ENCODE data around the gene HTR6. TPM values are rescaled to one million over a fixed set of nuclear protein-coding genes. Genes with fewer than 3 reads are reported as not detected.

The HTR6 gene
- total and polyA plus RNA-seq, 3 donors from 2014 or later, result 0.21 to 0.68 (median 0.55) TPM

DNA sequence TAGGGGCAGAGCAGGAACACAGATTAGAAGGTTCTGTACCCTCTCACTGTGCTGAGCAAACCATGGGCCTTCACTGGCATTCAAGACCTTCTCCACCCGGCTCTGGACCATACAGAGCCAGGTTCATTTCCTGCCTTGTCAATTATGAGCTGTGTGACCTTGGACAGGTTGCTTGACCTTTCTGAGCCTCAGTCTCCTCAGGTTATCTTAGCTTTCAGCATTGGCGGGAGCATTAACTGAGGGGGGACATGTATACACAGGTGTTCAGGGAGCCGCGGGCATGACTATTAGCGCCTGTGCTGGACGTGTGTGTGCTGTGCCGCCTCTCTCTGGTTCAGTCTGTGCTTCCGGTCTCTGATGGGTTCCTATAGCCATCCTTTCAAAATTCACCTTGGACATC is 32.1 kb downstream of the HTR6 start:
- 96 to 97% methylated on average over 8 of the region's 8 CpGs for whole genome bisulfite sequencing, 2 donors
- no peak overlapping the region for H3K4me3 ChIP-seq

DNA sequence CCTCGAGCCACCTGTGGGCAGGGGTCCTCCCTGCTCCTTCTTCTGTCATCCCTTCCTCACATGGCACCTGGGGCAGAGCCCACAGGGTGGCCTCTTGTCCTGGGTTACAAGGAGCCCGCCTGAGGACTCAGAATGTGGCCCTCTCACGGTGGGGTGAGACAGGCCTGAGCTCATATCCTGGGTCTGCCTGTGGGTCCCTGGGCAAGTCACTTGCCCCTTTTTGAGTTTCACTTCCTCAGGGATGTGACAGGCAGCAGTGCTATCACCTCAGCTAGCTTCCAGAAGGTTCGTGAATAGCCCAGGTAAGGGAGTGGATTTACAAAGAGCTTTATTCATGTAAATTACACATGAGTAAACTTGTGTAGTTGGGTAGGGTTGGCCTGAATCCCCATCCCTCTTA is 33.5 kb downstream of the HTR6 start:
- H3K36me3 ChIP-seq (ENCODE audit: low read depth, missing control alignments), result no peaks in the 10 kb centered on the region
- H3K9me3 ChIP-seq, result no peaks in the 10 kb centered on the region
- no peaks in the 10 kb centered on the region for H3K27me3 ChIP-seq
- no peak for DNase-seq
- intact Hi-C loops (cut with DNase I; ENCODE audit: low total_unique reads), result no loop called here
- no peaks in the 10 kb centered on the region for H3K4me1 ChIP-seq
- WGBS, 2 donors, result 96 to 100% methylated on average over 1 to 4 of the region's 4 CpGs
- no peak overlapping the region for H3K4me3 ChIP-seq
- H3K27ac ChIP-seq, result no peak overlapping the region
- TF ChIP-seq, protein P1, sequence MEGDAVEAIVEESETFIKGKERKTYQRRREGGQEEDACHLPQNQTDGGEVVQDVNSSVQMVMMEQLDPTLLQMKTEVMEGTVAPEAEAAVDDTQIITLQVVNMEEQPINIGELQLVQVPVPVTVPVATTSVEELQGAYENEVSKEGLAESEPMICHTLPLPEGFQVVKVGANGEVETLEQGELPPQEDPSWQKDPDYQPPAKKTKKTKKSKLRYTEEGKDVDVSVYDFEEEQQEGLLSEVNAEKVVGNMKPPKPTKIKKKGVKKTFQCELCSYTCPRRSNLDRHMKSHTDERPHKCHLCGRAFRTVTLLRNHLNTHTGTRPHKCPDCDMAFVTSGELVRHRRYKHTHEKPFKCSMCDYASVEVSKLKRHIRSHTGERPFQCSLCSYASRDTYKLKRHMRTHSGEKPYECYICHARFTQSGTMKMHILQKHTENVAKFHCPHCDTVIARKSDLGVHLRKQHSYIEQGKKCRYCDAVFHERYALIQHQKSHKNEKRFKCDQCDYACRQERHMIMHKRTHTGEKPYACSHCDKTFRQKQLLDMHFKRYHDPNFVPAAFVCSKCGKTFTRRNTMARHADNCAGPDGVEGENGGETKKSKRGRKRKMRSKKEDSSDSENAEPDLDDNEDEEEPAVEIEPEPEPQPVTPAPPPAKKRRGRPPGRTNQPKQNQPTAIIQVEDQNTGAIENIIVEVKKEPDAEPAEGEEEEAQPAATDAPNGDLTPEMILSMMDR (IDR thresholded peaks at IDR 0.05), result no peak
- no peak for TF ChIP-seq POLR2A (IDR thresholded peaks at IDR 0.05)

More for the DNA sequence above, 32.1 kb downstream of the HTR6 start:
- no peak for DNase-seq
- TF ChIP-seq, protein P1 (IDR thresholded peaks at IDR 0.05), result no peak
- no peak for TF ChIP-seq POLR2A (IDR thresholded peaks at IDR 0.05)
- Histone ChIP-seq H3K4me1 (no peaks in the 10 kb centered on the region), H3K9me3 (no peaks in the 10 kb centered on the region), H3K27me3 (no peaks in the 10 kb centered on the region), H3K36me3 (ENCODE audit: low read depth, missing control alignments) (no peaks in the 10 kb centered on the region), H3K27ac (no peak overlapping the region)
- intact Hi-C loops (cut with DNase I; ENCODE audit: low total_unique reads), result no loop called here

DNA sequence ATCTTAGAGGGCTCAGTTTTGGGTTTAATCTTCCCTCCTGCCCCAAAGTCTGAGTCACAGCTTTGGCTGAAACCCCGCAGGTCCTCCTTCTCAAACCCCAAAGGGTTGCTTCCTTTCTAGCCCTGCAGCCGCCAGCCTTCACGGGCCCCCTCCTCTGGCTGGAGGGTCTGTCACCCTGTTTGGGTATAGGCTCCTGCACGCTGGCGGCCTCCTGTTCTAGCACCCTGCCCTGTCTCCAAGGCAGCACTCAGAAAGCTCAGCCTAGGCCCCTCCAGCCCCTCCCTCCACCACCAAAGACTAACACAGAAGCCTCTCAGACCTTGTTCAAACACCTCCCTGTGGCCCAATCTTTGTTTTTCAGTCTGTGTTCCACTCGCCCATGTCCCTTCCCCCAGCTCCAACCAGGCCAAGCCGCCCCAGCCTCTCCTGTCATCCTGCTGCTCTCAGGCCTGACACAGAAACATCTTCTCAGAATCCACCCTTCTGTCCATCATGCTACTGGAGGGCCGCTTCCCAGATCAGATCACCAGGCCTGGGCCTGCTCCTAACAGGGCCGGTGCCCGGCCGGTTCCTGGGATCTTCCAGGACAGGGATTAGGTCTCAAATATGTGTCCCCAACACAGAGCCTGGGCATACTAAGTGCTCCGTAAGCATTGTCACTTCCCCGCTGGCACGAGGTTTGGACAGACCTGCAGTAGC is 35.6 kb downstream of the HTR6 start:
- H3K27me3 ChIP-seq, result no peaks in the 10 kb centered on the region
- no peaks in the 10 kb centered on the region for H3K9me3 ChIP-seq
- H3K4me1 ChIP-seq, result peaks cover 9% of the 10 kb centered on the region
- DNase-seq, result no peak
- H3K27ac ChIP-seq, result no peak overlapping the region
- intact Hi-C loops (cut with DNase I; ENCODE audit: low total_unique reads), result no loop called here
- no peak overlapping the region for H3K4me3 ChIP-seq
- no peak for TF ChIP-seq POLR2A (IDR thresholded peaks at IDR 0.05)
- TF ChIP-seq, protein P1 (IDR thresholded peaks at IDR 0.05), result no peak
- WGBS, 2 donors, result 94 to 98% methylated on average over 13 to 14 of the region's 14 CpGs
- no peaks in the 10 kb centered on the region for H3K36me3 ChIP-seq (ENCODE audit: low read depth, missing control alignments)

DNA sequence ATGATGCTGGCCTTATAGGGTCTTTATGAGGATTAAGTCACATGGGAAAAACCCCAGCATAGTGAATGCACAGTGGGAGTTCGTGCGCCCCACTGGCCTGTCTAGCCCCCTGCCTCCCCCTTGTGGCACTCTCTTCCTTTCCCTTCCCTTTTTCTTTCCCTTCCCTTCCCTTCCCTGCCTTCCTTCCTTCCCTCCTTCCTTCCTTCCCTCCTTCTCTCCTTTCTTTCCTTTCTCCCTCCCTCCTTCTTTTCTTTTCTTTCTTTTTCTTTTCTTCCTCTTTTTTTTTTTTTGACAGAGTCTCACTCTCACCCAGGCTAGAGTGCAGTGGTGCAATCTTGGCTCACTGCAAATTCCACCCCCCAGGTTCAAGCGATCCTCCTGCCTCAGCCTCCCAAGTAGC is 38.6 kb downstream of the HTR6 start:
- Histone ChIP-seq H3K36me3 (ENCODE audit: low read depth, missing control alignments) (no peaks in the 10 kb centered on the region), H3K4me3 (no peak overlapping the region), H3K9me3 (no peaks in the 10 kb centered on the region), H3K27me3 (no peaks in the 10 kb centered on the region), H3K4me1 (peaks cover 9% of the 10 kb centered on the region), H3K27ac (no peak overlapping the region)
- no peak for DNase-seq
- TF ChIP-seq POLR2A (IDR thresholded peaks at IDR 0.05), result no peak
- TF ChIP-seq, protein P1 (IDR thresholded peaks at IDR 0.05), result no peak
- intact Hi-C loops (cut with DNase I; ENCODE audit: low total_unique reads), result no loop called here
- WGBS, 2 donors, result 92 to 94% methylated on average over 3 of the region's 3 CpGs
